SIG-M5 treated with dmso at 0.1 percent for 504 hours (cell line): Measurements from ENCODE around the gene EHD1.
A peak's percentile ranks its signal among the peaks of the same experiment; 100 is the strongest.

ENCODE experiments used
- DNase-seq: peaks from one replicate; lab custom pipeline; 2025; ENCODE audit not compliant: unreplicated experiment; lab: John Stamatoyannopoulos, UW

EHD1 gene

DNA sequence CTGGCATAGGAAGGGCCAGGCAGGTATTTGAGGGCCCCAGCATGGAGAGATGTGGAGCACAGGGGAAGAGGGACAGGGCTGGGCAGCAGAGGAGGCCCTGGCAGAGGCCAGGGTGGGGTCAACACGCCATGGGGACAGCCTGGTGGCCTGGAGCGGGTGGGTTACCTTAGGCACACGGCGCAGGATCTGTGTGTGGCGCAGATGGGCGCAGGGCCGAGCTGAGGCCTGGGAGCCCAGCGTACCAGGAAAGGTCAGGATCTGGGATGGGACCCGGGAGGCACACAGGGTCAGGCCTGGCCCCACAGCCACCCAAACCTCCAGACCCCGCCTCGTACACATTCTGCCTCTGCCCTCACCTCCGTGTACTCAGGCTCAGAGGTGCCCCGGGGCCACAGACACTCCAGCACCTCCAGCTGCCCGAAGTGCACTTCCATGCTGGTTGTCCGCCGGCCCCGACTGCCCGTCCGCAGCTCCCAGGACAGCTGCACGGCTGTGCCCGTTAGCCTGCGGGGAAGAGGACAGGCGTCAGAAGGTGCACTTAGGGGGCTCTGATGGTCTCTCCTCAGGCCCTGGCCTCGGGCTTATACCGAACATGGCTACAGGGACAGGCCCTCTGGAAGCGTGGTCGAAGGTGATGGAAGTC, 32.2 kb upstream of the EHD1 start:
- no peak for DNase-seq

DNA sequence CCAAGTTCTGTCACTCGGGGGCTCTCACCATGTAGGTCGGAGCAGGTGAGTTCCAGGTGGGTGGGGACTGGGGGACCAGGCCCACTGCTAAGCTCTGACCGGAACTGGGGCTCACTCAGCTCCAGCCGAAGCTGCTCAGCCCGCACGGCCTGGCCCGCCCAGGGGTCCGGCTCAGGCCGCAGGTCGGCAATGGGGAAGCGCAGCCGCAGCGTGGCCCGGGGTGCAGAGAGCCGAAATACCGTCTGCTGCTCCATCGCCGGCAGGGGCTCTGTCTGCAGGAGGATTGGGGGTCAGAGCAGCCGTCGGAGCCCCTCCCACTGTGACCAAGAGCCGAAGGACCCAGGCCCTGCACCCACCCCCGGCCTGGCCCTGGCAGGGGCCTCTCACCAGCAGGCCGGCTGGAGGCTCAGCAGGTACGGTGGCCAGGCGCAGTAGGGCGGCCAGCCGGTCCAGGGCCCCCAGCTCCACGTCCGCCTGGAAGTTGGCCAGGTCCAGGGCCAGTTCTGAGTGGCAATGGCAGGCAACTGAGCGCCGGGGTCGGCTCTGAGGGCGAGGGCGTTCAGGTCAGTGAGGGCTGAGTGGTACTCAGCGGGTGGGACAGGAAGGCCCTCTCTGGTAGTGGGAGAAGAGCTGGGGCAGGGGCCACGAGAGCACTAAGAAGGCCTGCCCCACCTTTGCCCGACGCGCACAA, 31.4 kb upstream of the EHD1 start:
- no peak for DNase-seq

DNA sequence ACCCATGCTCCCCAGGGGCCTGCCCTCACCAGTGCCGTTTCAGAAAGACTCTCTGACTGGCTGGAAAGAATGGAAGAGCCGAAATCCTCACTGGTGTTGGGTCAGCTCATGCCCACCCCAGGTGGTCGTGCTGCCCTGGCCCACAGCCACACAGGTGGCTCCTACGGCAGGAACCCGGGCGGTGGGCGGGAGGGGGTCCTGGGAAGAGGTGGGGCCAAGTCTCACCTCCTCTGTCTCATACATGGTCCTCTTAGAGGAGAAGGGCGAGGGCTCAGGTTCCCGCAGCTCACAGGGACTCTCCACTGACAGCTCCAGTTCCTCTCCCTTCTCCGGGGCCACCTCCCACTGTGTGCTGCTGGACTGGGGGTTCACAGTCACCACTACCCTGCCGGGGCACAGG, 30.3 kb upstream of the EHD1 start:
- no peak for DNase-seq

DNA sequence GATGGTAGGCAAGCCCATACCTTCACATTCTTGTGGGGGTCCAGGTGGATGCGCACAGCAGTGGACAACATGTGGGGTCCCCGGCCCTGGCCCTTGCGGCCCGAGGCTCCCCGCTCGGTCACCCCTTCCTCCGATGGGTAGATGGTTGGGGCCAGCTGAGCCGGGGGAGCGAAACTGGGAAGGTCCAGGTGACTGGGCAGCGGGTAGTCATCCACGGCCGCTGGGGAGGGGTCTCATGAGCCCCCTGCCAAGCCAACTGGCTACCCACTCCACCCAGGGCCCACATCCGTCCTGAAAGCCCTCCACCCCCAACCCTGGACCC, 27.9 kb upstream of the EHD1 start:
- no peak for DNase-seq

DNA sequence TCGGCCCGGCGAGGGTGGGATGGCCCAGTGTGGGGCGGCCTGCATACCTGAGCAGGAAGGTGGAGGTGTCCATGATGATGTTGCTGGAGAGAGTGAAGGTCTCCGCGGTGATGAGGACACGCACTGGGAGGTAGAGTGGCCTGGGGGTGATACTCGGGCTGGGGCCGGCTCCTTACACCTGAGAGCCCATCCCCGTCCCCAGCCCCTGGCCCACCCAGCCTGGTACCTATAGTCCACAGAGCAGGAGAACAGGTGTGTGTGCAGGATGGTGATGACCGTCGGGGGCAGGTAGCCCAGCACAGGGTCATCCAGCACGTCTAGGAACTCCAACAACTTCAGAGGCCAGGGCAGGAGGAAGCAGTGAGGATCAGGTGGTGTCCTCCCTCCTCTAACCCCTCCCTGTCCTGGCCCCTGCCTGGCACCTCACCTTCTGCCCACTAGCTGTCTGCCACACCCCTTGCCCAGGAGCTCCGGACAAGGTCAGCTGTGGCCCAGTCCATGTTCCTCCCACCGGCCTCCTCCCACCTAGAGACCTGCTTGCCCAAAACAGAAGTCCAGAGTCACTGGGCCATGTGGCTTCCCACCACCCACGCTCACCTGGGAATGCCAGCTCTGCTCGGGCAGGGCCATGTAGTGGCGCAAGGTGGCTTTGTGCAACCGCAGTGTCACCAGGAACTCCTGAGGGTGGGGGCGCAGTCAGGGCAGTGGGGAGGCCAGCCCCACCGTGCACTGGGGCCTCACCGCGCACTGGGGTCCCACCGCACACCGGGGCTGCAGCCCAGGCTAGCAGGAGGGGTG, 27.3 kb upstream of the EHD1 start:
- DNase-seq: no peak

DNA sequence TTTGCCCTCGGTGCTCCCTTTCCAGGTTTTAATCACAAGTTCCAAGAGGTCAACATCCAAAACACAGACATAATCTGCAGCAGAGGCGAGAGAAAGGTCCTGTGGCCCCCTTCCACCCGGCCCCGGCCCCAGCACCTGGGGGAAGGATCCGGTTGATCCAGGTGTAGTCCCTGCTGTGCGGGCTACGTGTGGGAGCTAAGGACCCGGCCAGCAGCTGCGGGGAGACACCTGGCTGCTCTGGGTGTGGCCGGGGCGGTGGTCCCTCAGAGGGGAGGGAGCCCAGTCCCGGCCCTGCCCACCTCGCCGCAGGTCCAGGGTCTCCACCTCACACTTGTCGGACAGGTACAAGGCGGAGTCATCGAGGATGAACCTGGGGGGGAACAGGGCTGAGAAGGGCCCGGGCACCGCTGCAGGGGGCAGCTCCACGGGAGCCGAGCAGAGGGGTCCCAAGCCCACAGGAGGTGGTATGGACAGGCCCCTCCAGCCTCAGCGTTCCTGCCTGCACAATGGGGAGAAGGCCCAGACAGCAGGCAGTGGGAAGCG, 24.9 kb upstream of the EHD1 start:
- DNase-seq: no peak

DNA sequence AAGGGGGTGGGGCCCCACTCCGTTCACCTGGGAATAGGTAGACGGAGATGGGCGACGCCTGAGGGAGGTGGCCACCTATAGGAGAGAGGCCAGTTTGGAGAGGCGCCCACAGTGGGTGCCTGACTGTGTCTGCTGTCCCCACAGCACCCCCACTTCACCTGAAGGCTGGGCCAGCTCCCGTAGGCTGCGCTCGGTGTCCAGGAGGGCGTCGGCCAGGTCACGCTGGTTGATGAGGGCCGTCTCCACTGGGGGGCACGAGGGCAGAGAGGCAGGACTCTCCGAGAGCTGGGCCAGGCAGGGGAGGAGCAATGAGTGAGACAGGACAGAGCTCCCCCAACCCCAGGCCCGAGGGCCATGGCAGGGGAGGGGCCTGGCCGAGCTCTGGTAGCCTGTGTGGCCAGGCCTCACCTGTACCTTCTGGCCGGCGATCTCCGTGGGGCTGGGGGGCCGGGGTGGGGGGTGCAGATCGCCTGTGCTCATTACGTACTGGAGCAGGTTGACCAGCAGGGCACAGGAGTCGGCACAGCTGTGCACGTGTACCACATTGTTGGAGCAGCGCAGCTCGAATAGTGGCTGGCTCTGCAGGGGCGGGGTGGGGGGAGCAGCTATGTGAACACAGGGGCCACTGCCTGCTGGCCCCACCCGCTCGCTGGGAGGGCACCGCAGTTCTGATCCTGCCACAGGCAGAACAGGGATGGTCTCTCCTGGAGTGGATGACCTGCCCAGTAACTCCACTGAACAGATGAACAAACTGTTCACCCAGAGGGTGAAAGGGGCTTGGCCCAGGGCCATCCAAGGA, 23.9 kb upstream of the EHD1 start:
- no peak for DNase-seq

DNA sequence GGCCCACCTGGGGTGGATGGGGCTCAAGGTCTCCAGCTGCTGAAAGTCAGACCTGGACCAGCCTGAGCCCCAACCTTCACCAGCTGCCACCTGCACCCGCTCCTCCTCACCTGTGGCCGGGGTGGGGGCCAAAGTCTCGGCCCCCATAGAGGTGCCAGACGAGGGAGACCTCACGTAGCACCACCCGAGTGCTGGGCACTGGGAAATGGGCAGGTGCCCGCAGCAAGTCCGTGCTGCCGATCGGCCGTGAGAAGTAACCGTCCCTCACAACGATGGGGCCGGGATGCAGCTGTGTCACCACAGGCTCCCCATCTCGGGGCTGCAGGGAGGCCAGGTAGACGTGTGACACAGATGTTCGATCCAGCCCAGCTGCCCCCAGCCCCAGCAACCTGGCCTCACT, 22.4 kb upstream of the EHD1 start:
- no peak for DNase-seq

DNA sequence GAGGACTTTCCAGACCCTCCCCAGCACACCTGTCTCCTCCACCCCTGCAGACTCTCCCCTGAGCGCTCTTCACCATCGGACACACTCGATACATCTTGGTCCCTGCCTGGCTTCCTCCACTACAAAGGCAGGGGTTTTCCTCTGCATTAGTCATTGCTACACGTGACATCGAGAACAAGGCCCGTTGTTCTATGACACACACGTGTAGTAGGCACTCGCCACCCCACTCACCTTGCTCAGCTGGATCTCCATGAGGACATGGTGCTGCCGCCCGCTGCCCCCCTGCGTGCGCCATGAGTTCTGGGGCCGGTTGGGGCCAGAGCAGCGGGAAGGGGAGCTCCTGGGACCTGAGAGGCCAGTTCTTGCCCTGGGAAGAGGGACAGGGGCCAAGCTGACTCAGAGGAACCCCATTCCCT, 21.9 kb upstream of the EHD1 start:
- DNase-seq: no peak

DNA sequence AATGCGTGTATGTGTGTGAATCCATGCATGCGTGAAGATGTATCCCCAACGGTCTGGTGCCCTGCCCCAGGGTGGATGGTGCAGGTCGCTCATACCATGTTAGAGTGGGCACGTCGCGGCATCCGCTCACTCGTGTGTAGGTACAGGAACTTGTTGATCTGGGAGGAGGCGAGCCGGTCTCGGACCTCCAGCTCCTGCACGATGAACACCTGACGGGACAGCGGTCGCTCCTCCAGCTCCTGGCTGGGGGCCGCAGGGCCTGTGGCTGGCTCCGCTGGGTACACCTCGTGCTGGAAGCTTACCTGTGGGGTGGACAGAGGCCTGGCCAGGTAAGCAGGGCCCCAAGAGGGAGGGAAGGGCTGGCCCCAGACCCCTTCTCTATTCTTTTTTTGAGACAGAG, 20.1 kb upstream of the EHD1 start:
- DNase-seq: no peak

DNA sequence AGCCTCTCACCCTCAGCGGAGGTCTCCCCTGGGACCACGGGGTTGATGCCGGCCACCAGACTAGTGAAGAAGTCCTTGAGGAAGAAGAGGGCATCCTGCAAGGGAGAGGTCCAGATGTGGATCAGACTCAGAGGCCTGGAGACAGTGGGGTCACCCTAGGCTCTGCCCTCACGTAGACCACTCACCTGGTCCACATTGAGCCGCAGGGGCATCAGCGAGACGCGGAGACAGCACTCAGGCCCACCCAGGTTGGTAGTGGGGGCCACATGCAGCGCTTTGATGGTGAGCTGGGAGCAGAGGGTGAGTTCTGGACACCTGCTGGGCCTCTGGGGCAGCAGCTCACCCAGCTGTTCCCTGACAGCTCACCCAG, 19.6 kb upstream of the EHD1 start:
- no peak for DNase-seq

DNA sequence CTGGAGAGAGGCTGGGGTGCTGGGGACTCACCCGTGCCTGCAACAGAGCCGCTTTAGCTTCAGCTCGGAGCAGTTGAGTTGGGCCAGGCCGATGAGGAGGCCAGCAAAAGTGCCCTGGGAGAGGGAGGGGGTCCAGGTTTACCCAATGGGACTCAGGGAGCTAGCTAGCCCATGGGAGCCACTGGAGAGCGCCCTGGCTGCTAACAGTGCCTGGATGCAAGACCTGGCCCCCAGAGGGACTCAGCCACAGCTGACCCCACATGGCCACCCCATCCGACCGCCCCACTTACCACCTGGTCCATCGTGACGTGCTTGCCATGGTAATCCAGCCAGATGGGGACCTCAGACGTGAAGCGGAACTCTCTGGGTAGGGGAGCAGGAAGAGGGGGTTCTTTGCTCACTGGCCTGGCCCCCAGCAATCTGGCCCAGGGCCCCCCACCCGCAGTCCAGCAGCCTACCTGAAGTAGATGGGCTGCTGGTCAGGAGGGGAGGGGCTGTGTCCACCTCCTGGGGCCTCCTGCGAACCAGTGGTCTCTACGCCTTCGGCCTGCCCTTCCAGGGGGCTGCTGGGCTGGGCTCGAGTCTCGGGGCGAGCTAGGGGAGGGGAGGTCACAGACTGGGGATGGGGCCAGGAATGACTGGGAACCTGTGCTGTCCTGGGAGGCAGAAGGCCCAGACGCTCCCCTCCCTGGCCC, 19.1 kb upstream of the EHD1 start:
- no peak for DNase-seq

DNA sequence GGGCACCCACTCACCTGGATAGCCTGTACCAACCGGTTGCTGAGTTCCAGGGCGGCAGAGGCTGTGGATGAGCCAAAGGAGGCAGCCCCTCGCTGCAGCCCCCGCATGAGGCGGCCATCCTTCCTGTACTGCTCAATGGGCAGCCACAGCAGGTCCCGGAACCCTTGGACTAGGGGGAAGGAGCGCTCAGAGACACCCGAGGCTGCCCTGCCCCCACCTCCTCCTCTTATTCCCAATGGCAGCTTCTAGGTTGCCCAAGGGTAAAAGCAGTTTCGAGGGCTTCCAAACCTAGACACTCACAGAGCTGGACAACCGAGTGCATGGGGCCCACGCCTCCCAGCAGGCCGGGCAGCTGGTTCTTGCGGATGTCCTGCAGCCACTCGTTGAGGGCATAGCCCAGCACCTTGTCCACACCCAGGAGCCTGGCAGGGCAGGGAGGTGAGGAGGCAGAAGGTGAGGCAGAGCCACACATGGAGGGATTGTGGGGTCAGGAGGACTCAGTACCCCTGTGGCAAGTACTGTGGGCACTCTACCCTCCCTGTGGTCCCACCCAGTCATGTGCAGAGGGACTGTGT, 18.1 kb upstream of the EHD1 start:
- DNase-seq: no peak

DNA sequence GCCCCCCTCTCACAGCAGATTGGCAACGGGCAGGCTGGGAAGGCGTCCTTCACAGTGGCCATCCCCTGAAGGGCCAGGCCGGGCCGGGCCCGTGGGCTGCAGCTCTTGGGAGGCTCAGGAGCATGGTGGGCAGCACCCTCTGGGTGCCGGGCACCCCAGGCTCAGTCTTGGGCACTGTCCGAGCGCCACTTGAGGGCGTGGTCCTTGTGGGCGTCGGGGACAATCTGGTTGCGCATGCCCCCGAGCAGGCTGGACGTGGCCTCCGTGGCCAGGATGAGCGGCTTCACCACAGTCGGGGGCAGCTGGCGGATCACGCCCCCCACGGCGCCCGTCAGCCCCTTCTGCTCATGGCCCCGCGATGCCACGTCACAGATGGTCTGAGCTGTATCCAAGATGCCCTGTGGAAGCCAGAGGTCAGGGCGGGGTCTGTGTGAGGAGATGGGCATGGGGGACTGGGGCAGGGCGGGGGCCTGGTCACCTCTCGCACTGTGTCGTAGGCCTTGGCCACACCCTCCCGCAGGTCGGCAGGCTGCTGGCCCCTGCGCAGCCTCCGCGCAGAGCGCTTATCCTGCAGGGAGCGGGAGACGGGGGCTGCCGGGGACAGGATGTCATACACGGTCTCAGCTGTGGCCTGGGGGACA, 16.5 kb upstream of the EHD1 start:
- DNase-seq: no peak

DNA sequence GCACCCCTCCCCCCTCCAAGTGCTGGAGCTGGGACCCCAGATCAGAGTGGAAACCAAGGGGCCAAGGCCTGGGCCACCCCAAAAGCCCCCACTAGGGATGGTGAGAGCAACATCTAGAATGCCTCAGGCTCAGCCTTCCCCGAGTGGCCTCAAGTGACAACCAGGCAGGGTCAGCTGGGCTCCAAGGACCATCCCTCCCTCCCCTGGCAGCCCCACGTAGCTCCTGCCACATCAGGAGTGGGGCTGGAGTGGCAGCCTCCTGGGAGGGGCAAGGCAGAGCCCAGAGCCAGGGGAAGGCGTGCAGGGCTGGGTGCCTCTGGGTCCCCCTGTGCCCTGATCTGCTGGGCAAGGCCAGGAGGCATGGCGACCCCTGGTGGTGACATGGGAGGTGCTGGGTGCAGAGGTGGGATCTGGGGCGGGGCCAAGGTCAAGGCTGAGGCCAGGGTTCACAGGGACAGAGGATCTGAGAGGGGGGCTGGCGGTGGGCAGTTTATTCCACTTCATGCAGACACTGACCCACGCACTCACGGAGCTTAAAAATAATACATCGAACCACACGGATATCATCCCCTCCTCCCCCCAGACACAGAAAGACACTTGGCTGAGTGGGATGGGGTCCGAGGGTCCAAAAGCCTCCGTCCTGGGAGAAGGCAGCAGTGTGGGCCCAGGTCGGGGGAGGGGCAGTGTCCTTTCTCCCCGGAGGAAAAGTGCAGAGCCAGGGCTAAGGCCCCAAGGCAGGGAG, 15.8 kb upstream of the EHD1 start:
- peak; percentile 37 for DNase-seq

DNA sequence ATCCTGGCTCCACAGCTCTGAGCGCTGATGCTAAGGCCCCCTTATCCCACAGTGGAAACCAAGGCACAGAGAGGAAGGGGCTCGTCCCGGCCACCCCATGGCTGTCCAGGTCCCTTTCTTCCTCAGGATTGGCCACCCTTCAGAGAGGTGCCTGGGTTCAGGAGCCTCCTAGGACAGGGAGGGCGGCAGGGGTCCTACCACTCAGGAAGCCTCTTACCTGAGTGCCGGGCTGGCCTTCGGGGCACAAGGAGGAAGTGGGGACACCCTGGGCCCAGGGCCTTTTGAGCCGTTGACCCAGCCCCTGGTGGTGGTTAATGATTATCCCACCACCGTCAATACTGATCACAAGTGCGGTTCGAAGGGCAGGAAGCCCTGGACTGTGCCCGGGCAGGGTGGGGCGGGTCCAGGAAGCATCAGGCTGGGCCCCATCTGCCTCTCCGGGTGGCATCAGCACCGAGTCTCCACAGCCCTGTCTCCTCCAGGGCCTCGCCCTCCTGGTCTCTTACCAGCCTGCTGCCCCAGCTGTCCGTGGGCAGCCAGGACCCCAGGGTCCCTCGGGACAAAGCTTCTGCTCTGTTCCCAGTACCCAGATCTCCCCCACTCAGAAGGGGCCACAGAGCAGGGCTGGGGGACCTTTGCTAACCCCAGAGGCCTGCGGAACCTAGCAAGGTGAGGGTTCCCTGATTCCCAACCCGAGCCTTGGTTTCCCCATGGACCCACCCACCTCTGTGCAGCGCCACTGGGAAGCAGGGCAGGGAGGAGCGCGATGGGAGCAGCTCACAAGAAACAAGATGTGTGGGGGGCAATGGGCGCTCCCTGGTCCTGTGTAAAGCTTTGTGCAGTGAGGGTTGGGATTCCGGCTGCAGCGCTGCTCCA, 15.0 kb upstream of the EHD1 start:
- no peak for DNase-seq

DNA sequence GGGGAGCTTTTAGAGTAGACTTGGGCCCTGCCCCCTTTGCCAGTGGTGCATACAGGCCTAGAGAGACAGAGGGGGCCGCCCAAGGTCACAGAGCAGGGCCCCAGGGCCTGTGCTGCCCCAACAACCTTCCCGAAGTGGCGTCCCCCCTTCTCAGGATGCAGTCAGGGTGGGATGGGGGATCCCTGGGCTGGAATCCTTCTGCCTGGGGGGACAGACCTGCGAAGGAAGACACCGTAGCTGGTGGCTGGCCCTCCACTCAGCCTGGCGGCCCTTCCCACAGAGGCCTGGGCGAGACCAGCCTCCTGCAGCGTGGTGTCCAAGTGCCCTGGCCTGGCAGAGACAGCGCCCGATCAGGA, 14.4 kb upstream of the EHD1 start:
- no peak for DNase-seq

DNA sequence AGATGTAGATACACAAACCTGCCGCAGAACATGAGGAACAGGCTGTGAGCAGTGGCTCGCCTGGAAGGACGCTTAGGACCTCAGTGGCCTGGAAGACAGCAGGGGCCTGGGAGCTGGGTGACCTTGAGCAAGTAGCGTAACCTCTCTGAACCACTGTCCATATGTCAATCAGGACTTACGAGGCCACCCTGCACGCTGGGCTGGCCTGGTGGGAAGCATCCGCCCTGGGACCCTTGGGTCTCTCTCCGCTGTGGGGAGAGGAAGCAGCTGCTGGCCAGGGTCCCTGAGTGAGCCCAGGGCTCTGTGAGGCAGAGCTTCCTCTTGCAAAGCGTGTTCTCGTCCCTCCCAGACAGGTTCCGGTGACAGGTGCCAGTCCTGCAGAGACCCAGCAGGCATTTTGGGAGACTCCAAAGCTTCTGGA, 14.0 kb upstream of the EHD1 start:
- DNase-seq: no peak
